ENCODE measurements around the gene MSX2. TPM values are rescaled to one million over a fixed set of nuclear protein-coding genes. Genes with fewer than 3 reads are reported as not detected.
A peak's percentile ranks its signal among the peaks of the same experiment; 100 is the strongest.

The MSX2 gene
- total RNA-seq, 4 donors from 2014 or later: 5.4 to 7.9 (median 6.3) TPM

GRCh38 chr5:174723979-174724483 lies 351 bp upstream of the MSX2 start:
- DNase-seq (ENCODE audit: low spot score in 2 of 2): no peak
- intact Hi-C loops (cut with DNase I; ENCODE audit: low total_unique reads): no loop called here
- no peak overlapping the region for H3K4me3 ChIP-seq (ENCODE audit: low read depth, poor library complexity, severe bottlenecking)
- 3% methylated on average over 20 of the region's 20 CpGs for WGBS, 2 donors
- TF ChIP-seq POLR2A (IDR thresholded peaks at IDR 0.05): no peak
- no peak for TF ChIP-seq CTCF (IDR thresholded peaks at IDR 0.05)

- TF ChIP-seq POLR2A (IDR thresholded peaks at IDR 0.05): no peak
- TF ChIP-seq CTCF (IDR thresholded peaks at IDR 0.05): no peak
- 12 to 17% methylated on average over 30 of the region's 30 CpGs for WGBS, 2 donors
- H3K4me3 ChIP-seq (ENCODE audit: low read depth, poor library complexity, severe bottlenecking): peak overlapping the region; percentile 45
- no peak for DNase-seq (ENCODE audit: low spot score in 2 of 2)
- intact Hi-C loops (cut with DNase I; ENCODE audit: low total_unique reads): no loop called here
Observed at GRCh38 chr5:174725261-174725990, 1.0 kb downstream of the MSX2 start.

GRCh38 chr5:174725991-174726601 lies 1.7 kb downstream of the MSX2 start:
- intact Hi-C loops (cut with DNase I; ENCODE audit: low total_unique reads): no loop called here
- 74 to 79% methylated on average over 11 of the region's 11 CpGs for WGBS, 2 donors
- H3K4me3 ChIP-seq (ENCODE audit: low read depth, poor library complexity, severe bottlenecking): no peak overlapping the region

GRCh38 chr5:174726916-174727793 lies 2.8 kb downstream of the MSX2 start:
- no peak for DNase-seq (ENCODE audit: low spot score in 2 of 2)

More at GRCh38 chr5:174725991-174726601, 1.7 kb downstream of the MSX2 start:
- no peak for DNase-seq (ENCODE audit: low spot score in 2 of 2)
- no peak for TF ChIP-seq POLR2A (IDR thresholded peaks at IDR 0.05)
- TF ChIP-seq CTCF (IDR thresholded peaks at IDR 0.05): no peak

More at GRCh38 chr5:174726916-174727793, 2.8 kb downstream of the MSX2 start:
- TF ChIP-seq CTCF (IDR thresholded peaks at IDR 0.05): no peak
- no peak for TF ChIP-seq POLR2A (IDR thresholded peaks at IDR 0.05)
- WGBS, 2 donors: 69 to 70% methylated on average over 21 of the region's 21 CpGs
- intact Hi-C loops (cut with DNase I; ENCODE audit: low total_unique reads): no loop called here
- no peak overlapping the region for H3K4me3 ChIP-seq (ENCODE audit: low read depth, poor library complexity, severe bottlenecking)

All from lower leg skin (tissue), 4 donors.